Measurements from ENCODE around the gene HOXD12.

Gene HOXD12

DNA sequence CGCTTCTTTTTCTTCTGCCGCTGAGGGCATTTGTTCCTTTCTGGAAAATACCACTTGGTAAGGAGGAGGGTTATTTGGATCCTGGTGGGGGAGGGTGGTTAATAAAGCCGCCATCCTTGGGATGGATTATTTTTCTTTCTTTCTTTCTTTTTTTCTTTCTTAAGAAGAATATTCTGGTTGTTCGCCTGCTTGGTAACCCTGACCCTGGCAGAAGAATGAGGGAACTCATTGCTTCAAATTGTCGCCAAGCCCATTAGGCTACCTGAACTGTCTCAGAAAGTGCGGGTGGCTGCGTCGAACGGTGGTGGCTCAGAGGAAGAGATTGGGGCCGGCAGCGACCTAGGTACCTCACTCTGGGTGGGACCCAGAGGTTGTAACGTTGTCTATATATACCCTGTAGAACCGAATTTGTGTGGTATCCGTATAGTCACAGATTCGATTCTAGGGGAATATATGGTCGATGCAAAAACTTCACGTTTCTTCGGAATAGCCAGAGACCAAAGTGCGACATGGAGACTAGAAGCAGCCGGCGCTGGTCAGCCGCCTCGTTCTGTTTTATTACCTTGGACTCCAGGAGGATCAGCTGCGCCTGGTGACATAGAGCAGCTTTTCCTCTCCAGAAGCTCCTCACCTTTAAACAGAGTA, 50.5 kb downstream of the HOXD12 start:
- Histone ChIP-seq H3K4me2 (ENCODE audit: low read length) (no peak overlapping the region), H3K9me3 (ENCODE audit: control insufficient read depth, insufficient read depth, low read length) (no peaks in the 10 kb centered on the region), H3K4me3 (ENCODE audit: low read length) (no peak overlapping the region), H3K36me3 (ENCODE audit: control insufficient read depth, low read length) (no peaks in the 10 kb centered on the region), H3K27ac (ENCODE audit: low read depth, low read length) (no peak overlapping the region), H3K27me3 (ENCODE audit: control insufficient read depth, low read length) (no peaks in the 10 kb centered on the region; the same call in 1 of the 2 replicates), H3K79me2 (ENCODE audit: control insufficient read depth, low read length) (no peaks in the 10 kb centered on the region), H3F3A (ENCODE audit: control insufficient read depth, insufficient read depth) (no peaks in the 10 kb centered on the region), H3K4me1 (ENCODE audit: control insufficient read depth, low read length) (no peaks in the 10 kb centered on the region), H3K9me2 (replicated peaks; ENCODE audit: control insufficient read depth, low read length) (no peaks in the 10 kb centered on the region), H4K20me1 (ENCODE audit: control insufficient read depth, insufficient read depth, low read depth, low read length) (no peaks in the 10 kb centered on the region)
- TF ChIP-seq CTCF (IDR thresholded peaks at IDR 0.05; ENCODE audit: low read depth, low read length, poor library complexity, severe bottlenecking), result no peak
- no peak for TF ChIP-seq EZH2phosphoT487 (IDR thresholded peaks at IDR 0.05; ENCODE audit: borderline replicate concordance, low read length)

- Histone ChIP-seq H3K79me2 (ENCODE audit: control insufficient read depth, low read length) (no peaks in the 10 kb centered on the region), H3K4me1 (ENCODE audit: control insufficient read depth, low read length) (no peaks in the 10 kb centered on the region), H3F3A (ENCODE audit: control insufficient read depth, insufficient read depth) (no peaks in the 10 kb centered on the region), H3K27me3 (ENCODE audit: control insufficient read depth, low read length) (no peaks in the 10 kb centered on the region; the same call in 1 of the 2 replicates), H3K27ac (ENCODE audit: low read depth, low read length) (no peak overlapping the region), H3K4me2 (ENCODE audit: low read length) (no peak overlapping the region), H3K4me3 (ENCODE audit: low read length) (no peak overlapping the region), H3K9me3 (ENCODE audit: control insufficient read depth, insufficient read depth, low read length) (no peaks in the 10 kb centered on the region), H4K20me1 (ENCODE audit: control insufficient read depth, insufficient read depth, low read depth, low read length) (no peaks in the 10 kb centered on the region), H3K36me3 (ENCODE audit: control insufficient read depth, low read length) (no peaks in the 10 kb centered on the region), H3K9me2 (replicated peaks; ENCODE audit: control insufficient read depth, low read length) (no peaks in the 10 kb centered on the region)
- TF ChIP-seq EZH2phosphoT487 (IDR thresholded peaks at IDR 0.05; ENCODE audit: borderline replicate concordance, low read length) (no peak), CTCF (IDR thresholded peaks at IDR 0.05; ENCODE audit: low read depth, low read length, poor library complexity, severe bottlenecking) (no peak)
Observed at GRCh38 chr2:176150584-176151441, 51.2 kb downstream of the HOXD12 start.

- H3K36me3 ChIP-seq (ENCODE audit: control insufficient read depth, low read length), result no peaks in the 10 kb centered on the region
- no peak within 1 kb of the TSS for H3K4me2 ChIP-seq (ENCODE audit: low read length)
Observed at GRCh38 chr2:176151442-176152287, 52.1 kb downstream of the HOXD12 start, which contains the start of gene HOXD4. TSS of gene HOXD4 (plus strand) at chr2:176151550. CDS start at chr2:176151634, 84 bp downstream.

More at GRCh38 chr2:176151442-176152287, 52.1 kb downstream of the HOXD12 start, which contains the start of gene HOXD4:
- Histone ChIP-seq H4K20me1 (ENCODE audit: control insufficient read depth, insufficient read depth, low read depth, low read length) (no peaks in the 10 kb centered on the region), H3F3A (ENCODE audit: control insufficient read depth, insufficient read depth) (no peaks in the 10 kb centered on the region), H3K4me1 (ENCODE audit: control insufficient read depth, low read length) (no peaks in the 10 kb centered on the region), H3K4me3 (ENCODE audit: low read length) (no peak within 1 kb of the TSS), H3K27me3 (ENCODE audit: control insufficient read depth, low read length) (no peaks in the 10 kb centered on the region; the same call in 1 of the 2 replicates), H3K79me2 (ENCODE audit: control insufficient read depth, low read length) (no peaks in the 10 kb centered on the region), H3K9me3 (ENCODE audit: control insufficient read depth, insufficient read depth, low read length) (no peaks in the 10 kb centered on the region), H3K27ac (ENCODE audit: low read depth, low read length) (no peak within 1 kb of the TSS), H3K9me2 (replicated peaks; ENCODE audit: control insufficient read depth, low read length) (no peaks in the 10 kb centered on the region)
- TF ChIP-seq EZH2phosphoT487 (IDR thresholded peaks at IDR 0.05; ENCODE audit: borderline replicate concordance, low read length) (no peak), CTCF (IDR thresholded peaks at IDR 0.05; ENCODE audit: low read depth, low read length, poor library complexity, severe bottlenecking) (no peak)

All from DOHH2 (cell line).